GM18517 (cell line): ENCODE data around the gene GALNT11.
A peak's percentile ranks its signal among the peaks of the same experiment; 100 is the strongest.

Experiments used
- ATAC-seq: cut with Tn5 transposase; IDR thresholded peaks from one replicate; pipeline ENCODE4 v1.9.1; 2021; ENCODE audit warnings: mild to moderate bottlenecking, moderate library complexity; ENCODE audit not compliant: unreplicated experiment

The GALNT11 gene

DNA sequence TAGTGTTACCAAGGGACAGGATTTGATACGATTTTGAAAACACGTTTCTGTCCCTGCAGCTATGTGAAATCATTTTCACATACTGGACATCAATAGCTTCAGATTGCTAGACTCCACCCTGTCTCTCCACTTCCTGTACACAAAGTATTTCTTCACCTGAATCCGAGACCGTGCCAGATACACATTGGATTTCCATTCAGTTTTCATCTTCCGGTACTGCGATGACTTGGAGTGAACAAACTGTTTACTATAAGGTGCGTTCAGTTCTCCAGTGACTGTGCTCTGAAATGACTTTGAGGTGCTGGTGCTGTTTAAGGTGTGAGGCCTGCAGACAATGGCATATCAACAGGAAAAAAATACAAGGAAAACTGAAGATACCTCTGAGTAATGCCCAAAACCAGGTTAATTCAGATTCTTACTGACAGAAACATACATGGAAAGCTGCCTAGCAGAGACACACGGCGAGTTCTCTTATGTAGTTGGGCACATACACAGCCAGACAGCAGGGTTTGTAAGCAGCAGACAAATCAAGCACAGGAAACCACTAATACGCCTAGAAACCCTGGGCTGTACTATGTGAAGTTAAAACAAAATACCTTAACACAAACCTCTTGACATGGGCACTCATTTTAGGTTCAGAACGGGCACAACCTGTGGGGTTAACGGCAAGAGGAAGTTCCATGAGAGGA is 119.2 kb downstream of the GALNT11 start:
- no peak for ATAC-seq

DNA sequence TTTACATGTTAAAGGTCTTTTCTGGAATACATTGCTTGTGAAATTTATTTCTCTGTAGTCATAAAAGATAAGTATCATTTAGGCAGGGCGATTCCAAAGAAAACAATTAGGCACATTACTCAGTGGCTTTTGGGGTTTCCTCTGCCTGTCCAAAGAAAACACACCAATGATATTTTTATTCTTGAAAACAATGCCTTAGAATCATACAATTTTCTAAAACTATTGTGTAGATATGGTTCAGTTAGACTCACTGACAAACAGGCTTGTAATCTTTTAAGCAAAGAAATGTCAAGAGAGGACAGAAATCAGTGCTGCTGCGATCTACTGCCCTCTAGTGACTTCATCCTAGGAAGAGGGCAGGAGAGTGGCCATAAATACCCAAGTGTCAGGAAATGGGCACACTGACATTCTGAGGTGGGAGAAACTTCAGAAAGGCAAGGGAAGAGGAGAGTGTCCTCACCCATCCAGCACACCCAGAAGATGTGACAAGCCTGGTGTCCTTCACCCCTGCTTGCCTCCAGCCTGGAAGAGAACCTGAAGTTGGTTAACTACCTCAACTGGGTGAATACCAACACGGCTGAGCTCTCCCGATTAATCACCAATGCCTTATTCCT is 120.5 kb downstream of the GALNT11 start:
- ATAC-seq: no peak

DNA sequence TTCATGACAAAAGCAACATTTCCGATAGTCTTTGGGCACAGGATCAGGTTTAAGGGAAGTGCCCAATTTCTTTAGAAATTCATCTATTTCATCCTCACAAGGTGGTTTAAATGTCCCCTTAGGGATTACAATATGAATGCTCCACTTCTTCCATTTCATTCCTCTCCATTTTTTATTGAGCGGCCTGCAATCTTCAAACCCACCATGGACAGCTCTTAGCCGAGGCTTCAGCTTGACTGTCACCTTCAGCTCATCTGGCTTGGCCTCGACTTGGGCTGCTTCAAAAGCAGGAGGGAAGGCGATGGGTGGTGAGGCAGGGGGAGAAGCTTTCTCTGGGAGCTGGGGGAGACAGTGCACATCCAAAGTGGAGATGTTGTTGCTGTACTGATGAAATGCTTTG is 123.2 kb downstream of the GALNT11 start:
- no peak for ATAC-seq

DNA sequence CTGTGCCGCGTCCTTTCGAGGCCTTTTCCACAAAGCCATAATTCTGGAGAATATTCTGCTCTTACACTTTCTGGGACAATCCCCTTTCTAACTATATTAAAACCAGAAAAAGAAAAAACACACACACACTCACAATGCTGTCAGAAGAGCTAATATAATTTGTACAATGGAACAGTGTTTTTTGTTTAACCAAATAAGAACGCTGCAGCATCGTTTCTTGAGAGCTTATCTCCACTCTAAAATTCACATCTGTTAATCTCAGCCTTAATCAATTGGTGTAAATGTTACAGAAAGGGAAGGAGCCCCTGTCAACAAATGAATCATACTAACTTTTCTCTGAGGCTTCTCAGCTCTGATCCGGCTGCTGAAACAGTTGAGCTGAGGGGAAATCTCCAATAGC is 123.9 kb downstream of the GALNT11 start:
- ATAC-seq: no peak

DNA sequence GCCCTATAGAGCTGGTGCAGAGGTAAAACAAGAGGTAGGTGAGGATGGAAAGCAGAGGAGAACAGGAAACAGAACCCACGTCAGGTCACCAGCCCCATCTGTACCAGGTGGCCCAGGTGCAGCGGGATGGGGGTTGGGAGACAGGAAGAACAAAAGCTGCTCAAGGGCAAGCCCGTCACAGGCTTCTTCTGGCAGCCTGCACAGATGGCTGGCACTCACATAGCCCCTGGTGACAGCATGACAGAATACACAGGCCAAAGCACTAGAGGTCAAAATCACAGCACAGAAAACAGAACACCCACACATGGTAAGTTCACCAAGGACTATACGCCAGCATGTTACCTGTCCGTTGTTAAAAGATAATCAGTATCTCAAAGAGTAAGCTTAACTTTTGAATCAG is 126.8 kb downstream of the GALNT11 start:
- ATAC-seq: no peak

DNA sequence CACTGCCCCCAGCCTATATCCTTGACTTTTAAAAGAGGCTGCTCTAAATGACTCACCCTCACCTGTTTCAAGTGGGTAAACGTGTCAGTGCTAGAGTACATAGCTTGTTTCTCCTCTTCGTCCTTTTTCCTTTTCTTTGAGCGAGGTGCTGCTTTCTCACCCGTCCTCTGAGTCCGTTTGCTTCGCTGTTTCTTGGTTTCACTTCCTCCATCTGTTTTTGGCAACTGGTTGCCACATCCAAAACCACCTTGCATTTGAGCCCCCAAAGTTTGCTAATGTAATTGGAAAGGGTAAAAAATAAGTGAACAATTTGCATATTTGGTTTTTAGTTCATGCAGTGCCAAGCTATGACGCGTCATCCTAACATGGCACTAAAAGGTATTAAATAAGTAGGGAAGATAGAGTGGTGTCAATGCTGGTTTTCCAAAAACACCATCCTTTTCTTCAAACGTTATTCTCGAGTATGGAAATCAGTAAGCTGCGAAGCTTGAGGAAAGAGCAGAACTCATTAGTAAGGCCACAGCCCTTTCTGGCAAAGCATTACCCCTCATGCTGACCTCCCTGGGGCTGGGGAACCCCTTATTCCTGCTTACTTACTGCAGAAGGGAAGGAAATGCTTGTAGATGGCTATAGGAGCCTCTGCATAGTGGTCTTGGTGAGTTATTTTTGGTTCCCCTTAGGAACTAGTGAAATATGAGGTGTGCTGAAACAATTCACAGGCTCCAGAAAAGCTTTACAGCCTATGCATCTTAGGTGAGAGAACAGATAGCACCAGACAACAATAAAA is 133.5 kb downstream of the GALNT11 start:
- peak; percentile 89 for ATAC-seq

DNA sequence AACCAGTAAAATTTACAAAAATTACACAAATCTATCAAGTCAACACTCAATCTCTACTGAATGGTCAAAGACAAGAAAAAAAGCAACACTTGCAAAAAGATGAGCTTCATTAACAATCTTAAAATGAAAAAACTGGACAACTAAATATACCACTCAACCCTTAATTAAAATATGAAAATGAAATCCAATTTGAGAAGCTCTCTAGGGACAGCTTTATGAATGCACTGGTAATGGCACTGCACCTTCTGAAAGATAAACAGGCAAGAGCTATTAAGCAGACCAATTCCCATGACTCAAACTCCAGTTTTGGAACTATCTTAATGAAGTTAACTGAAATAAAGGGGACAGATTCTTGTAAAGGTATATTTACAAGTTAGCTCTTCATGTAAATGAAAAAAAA is 135.7 kb downstream of the GALNT11 start:
- no peak for ATAC-seq

DNA sequence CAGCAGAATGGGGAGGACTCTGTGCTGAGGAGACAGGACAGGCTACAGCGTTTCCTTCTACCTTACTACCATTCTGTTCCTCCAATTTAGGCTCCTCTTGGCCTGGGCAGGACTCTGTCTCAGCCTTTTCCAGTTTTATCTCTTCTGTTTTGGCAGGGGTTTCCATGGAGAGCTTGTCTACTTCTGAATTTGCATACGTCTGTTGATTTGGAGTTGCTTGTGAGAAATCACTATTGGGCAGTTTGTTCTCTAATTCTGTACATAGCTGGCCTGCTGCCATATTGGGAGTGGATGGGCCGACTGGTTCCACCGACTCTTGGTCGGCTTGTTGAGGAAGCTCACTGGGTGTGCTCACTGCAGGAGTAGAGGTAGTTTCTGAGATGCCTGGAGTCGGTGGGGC is 136.8 kb downstream of the GALNT11 start:
- no peak for ATAC-seq
